ENCODE data around the gene ST3GAL3. TPM values are rescaled to one million over a fixed set of nuclear protein-coding genes. Genes with fewer than 3 reads are reported as not detected.

ST3GAL3 gene
- total RNA-seq, 1 experiment from 2014 or later: 19.3 TPM

- DNase-seq: no peak
- TSS peak; percentile 36 for BruUV-seq (replicated peaks)
- intact Hi-C loops (cut with micrococcal nuclease; ENCODE audit: unreplicated experiment): loop anchor here (10.0 kb wide), 1 partner anchor 271 kb away; the partner anchor contains the start of gene ST3GAL3
Measured at GRCh38 chr1:43975249-43975961, 268.1 kb downstream of the ST3GAL3 start.

GRCh38 chr1:43976045-43976444 is 268.7 kb downstream of the ST3GAL3 start:
- Histone ChIP-seq H3K4me1 (replicated peaks; ENCODE audit: insufficient read depth) (peaks cover 54% of the 10 kb centered on the region), H3K27me3 (ENCODE audit: insufficient read depth, low read depth) (no peaks in the 10 kb centered on the region), H3K36me3 (ENCODE audit: low read depth) (peaks cover 22% of the 10 kb centered on the region), H3K4me3 (peak overlapping the region; percentile 67), H3K79me2 (ENCODE audit: low read depth) (peaks cover 63% of the 10 kb centered on the region), H3K9me2 (ENCODE audit: insufficient read depth) (no peaks in the 10 kb centered on the region), H3K4me2 (peak overlapping the region; percentile 95), H3F3A (ENCODE audit: insufficient read depth, low read depth) (peaks cover 55% of the 10 kb centered on the region), H2AFZ (no peak overlapping the region), H3K9me3 (ENCODE audit: insufficient read depth, low read depth) (no peaks in the 10 kb centered on the region), H3K27ac (no peak overlapping the region), H4K20me1 (ENCODE audit: insufficient read depth) (peaks cover 9% of the 10 kb centered on the region; the same call in 1 of the 2 replicates)
- no TSS peak for BruUV-seq (replicated peaks)
- TF ChIP-seq EZH2 (IDR thresholded peaks at IDR 0.05; ENCODE audit: low read depth): no peak
- TF ChIP-seq CTCF (conservative IDR thresholded peaks at IDR 0.05): no peak
- POLR2A ChIA-PET (ENCODE audit: unreplicated experiment): no interaction called here
- intact Hi-C loops (cut with micrococcal nuclease; ENCODE audit: unreplicated experiment): loop anchor here (10.0 kb wide), 1 partner anchor 271 kb away; the partner anchor contains the start of gene ST3GAL3
- DNase-seq: no peak
- CTCF ChIA-PET: interaction anchor here (0.6 kb wide), 1 partner anchor 161 kb away, joined by 4 read pairs; no protein-coding TSS in a partner anchor

More at GRCh38 chr1:43975249-43975961, 268.1 kb downstream of the ST3GAL3 start:
- Histone ChIP-seq H3K9me3 (ENCODE audit: insufficient read depth, low read depth) (no peaks in the 10 kb centered on the region), H4K20me1 (ENCODE audit: insufficient read depth) (peaks cover 9% of the 10 kb centered on the region; the same call in 1 of the 2 replicates), H3K27me3 (ENCODE audit: insufficient read depth, low read depth) (no peaks in the 10 kb centered on the region), H2AFZ (peak overlapping the region; percentile 80), H3K4me1 (replicated peaks; ENCODE audit: insufficient read depth) (peaks cover 53% of the 10 kb centered on the region), H3K4me2 (peak overlapping the region; percentile 95), H3K9me2 (ENCODE audit: insufficient read depth) (no peaks in the 10 kb centered on the region), H3K27ac (peak overlapping the region; percentile 23; the same call in 1 of the 2 replicates), H3K36me3 (ENCODE audit: low read depth) (peaks cover 22% of the 10 kb centered on the region), H3F3A (ENCODE audit: insufficient read depth, low read depth) (peaks cover 51% of the 10 kb centered on the region), H3K79me2 (ENCODE audit: low read depth) (peaks cover 63% of the 10 kb centered on the region), H3K4me3 (peak overlapping the region; percentile 67)
- POLR2A ChIA-PET (ENCODE audit: unreplicated experiment): interaction anchor here (0.6 to 0.7 kb wide), 3 partner anchors 20 to 117 kb away, joined by 3 to 11 read pairs (median 9); no protein-coding TSS in a partner anchor
- CTCF ChIA-PET: interaction anchor here (0.6 to 0.9 kb wide), 2 partner anchors 15 to 161 kb away, joined by 3 to 4 read pairs; no protein-coding TSS in a partner anchor
- no peak for TF ChIP-seq EZH2 (IDR thresholded peaks at IDR 0.05; ENCODE audit: low read depth)
- no peak for TF ChIP-seq CTCF (conservative IDR thresholded peaks at IDR 0.05)

GRCh38 chr1:43976890-43977289 is 269.6 kb downstream of the ST3GAL3 start:
- H3F3A ChIP-seq (ENCODE audit: insufficient read depth, low read depth): peaks cover 55% of the 10 kb centered on the region
- no peak for DNase-seq
- no peak overlapping the region for H2AFZ ChIP-seq
- CTCF ChIA-PET: interaction anchor here (0.6 kb wide), 1 partner anchor 69 kb away, joined by 3 read pairs; no protein-coding TSS in a partner anchor
- H3K4me2 ChIP-seq: peak overlapping the region; percentile 95
- POLR2A ChIA-PET (ENCODE audit: unreplicated experiment): no interaction called here
- H3K27me3 ChIP-seq (ENCODE audit: insufficient read depth, low read depth): no peaks in the 10 kb centered on the region
- peaks cover 62% of the 10 kb centered on the region for H3K79me2 ChIP-seq (ENCODE audit: low read depth)
- H3K27ac ChIP-seq: no peak overlapping the region
- TF ChIP-seq EZH2 (IDR thresholded peaks at IDR 0.05; ENCODE audit: low read depth): no peak
- TF ChIP-seq CTCF (conservative IDR thresholded peaks at IDR 0.05): no peak
- no TSS peak for BruUV-seq (replicated peaks)
- H3K4me1 ChIP-seq (replicated peaks; ENCODE audit: insufficient read depth): peaks cover 53% of the 10 kb centered on the region
- no peaks in the 10 kb centered on the region for H3K9me3 ChIP-seq (ENCODE audit: insufficient read depth, low read depth)
- intact Hi-C loops (cut with micrococcal nuclease; ENCODE audit: unreplicated experiment): loop anchor here (10.0 kb wide), 1 partner anchor 272 kb away; the partner anchor contains the start of gene ST3GAL3
- peaks cover 22% of the 10 kb centered on the region for H3K36me3 ChIP-seq (ENCODE audit: low read depth)
- H3K9me2 ChIP-seq (ENCODE audit: insufficient read depth): no peaks in the 10 kb centered on the region
- peaks cover 9% of the 10 kb centered on the region; the same call in 1 of the 2 replicates for H4K20me1 ChIP-seq (ENCODE audit: insufficient read depth)
- H3K4me3 ChIP-seq: no peak overlapping the region

Data from PC-9 (cell line).